Kidney (tissue), 14 donors: ENCODE results near the gene SLC66A1. TPM values are rescaled to one million over a fixed set of nuclear protein-coding genes. Genes with fewer than 3 reads are reported as not detected.

Source experiments
- DNase-seq, 5 donors: peaks; one replicate each; pipeline ENCODE4 v3.0.0-alpha.2; 2013 to 2020
- FAIRE-seq: peaks from 2 replicates; lab custom pipeline; 2012; peaks lifted over from hg19 to GRCh38; lab: Jason Lieb, UNC
- H3K27ac ChIP-seq, 2 donors: one replicate each; pipeline ENCODE4 v1.7.0; 2013; ENCODE audit warnings: low read depth in 2 of 2, low read length in 2 of 2, inconsistent platforms in 1 of 2
- H3K27me3 ChIP-seq: one replicate; pipeline ENCODE4 v1.7.1; 2013; ENCODE audit warnings: low read length, inconsistent platforms; ENCODE audit not compliant: control insufficient read depth, insufficient read depth
- H3K36me3 ChIP-seq, 3 donors: one replicate each; pipeline versions ENCODE4 v1.7.0 to v1.7.1; 2013; ENCODE audit warnings: low read length in 3 of 3, control low read depth in 1 of 3, inconsistent platforms in 1 of 3; ENCODE audit not compliant: insufficient read depth in 3 of 3, control insufficient read depth in 2 of 3
- H3K4me1 ChIP-seq, 3 donors: one replicate each; pipeline versions ENCODE4 v1.7.0 to v1.7.1; 2013; ENCODE audit warnings: low read length in 3 of 3, inconsistent platforms in 1 of 3, low read depth in 1 of 3; ENCODE audit not compliant: control insufficient read depth in 2 of 3, insufficient read depth in 2 of 3
- H3K4me3 ChIP-seq, 3 donors: one replicate each; pipeline versions ENCODE4 v1.7.0 to v1.8.1; 2013; ENCODE audit warnings: low read length in 3 of 3, control low read depth in 1 of 3, inconsistent platforms in 1 of 3
- H3K9ac ChIP-seq, 3 donors: one replicate each; pipeline versions ENCODE4 v1.7.0 to v1.7.1; 2013; ENCODE audit warnings: low read length in 3 of 3, control low read depth in 1 of 3, inconsistent platforms in 1 of 3
- H3K9me3 ChIP-seq, 3 donors: one replicate each; pipeline versions ENCODE4 v1.7.0 to v1.7.1; 2013; ENCODE audit warnings: low read length in 3 of 3, control low read depth in 1 of 3, inconsistent platforms in 1 of 3; ENCODE audit not compliant: control insufficient read depth in 2 of 3, insufficient read depth in 1 of 3
- CTCF ChIP-seq: IDR thresholded peaks from 3 replicates; pipeline ENCODE4 v1.5.1; 2012; ENCODE audit warnings: mild to moderate bottlenecking, moderate library complexity, borderline replicate concordance; ENCODE audit not compliant: insufficient read depth; ENCODE audit errors: extremely low read depth
- intact Hi-C: fragments of 100-400 bp; cut with DNase I; formaldehyde crosslinking; loops from one replicate; pipeline ENCODE4 v1.11.1; 2022
- polyA plus RNA-seq: library from polyadenylated mRNA; stranded (reverse); fragments of 350-450 nt; fragmentation: Illumina TruSeq; extraction: RNeasy Lipid Tissue Mini Kit (QIAGEN cat#74804); gene quantifications from one replicate; pipeline ENCODE4 v1.2.3, GENCODE V29; 2014; ENCODE audit warnings: low read depth, low replicate concordance; ENCODE audit not compliant: insufficient read depth
- total RNA-seq: library from RNA; stranded (reverse); fragmentation: NEBNext Ultra II Directional; extraction: Animal tissue kit (Norgen Biotek cat#: 25700); gene quantifications from one replicate; pipeline ENCODE4 v1.2.1, GENCODE V29; 2021
- donor health status: control.
- donor health status: control.
- donor health status: control.
- donor health status: control.
- donor health status: control.
- donor health status: DM: yes; HTN: yes; CAD: no.
- donor health status: Normal renal cell carcinoma (clear cell type).

SLC66A1 gene
- total and polyA plus RNA-seq, 2 donors from 2014 or later, result 12.2 to 14.7 TPM

DNA sequence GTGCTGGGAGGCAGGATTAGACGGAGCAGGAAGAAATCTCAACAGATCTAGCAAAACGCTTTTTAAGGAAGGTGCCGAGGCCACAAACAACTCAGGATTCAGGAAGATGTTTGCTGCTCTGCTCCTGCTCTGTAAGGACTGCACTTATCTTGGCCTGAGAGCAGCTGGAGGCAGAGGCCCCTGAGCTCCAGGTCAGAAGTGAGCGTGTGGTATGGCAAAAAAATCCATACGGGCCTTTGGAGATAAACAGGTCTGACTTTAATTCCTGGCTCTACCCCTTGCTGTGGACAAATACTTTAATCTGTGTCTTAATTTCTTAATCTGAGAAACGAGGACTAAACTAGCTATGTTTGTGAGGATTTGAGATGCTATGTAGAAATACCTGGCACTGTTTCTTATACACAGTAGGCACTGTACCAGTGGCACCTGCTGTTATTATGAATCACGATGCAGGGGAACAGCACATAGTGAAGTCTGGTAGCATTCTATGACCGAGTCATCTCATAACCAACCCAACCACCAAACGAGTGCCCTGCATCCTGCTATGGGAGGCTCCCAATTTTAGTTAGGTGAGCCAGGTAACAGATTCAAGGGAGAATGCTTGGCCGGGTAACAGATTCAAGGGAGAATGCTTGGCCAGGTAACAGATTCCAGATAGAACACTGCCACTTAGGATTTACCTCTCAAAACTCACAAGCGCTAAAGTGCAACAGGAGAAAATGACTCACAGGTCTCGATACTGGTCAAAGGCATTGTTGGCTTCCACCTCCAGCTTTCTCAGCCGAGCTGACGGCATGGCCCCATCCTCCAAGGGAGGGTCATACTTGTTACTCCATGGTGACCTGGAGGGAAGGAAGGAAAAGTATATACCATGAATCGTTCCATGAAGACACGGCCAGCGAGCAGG lies 65.9 kb downstream of the SLC66A1 start:
- H3K4me3 ChIP-seq, result no peak overlapping the region
- no peaks in the 10 kb centered on the region for H3K27me3 ChIP-seq
- H3K9ac ChIP-seq, result no peak overlapping the region
- intact Hi-C loops, result no loop called here
- peaks cover 0 to 2% (median 0%) of the 10 kb centered on the region in 3 donors for H3K4me1 ChIP-seq
- H3K9me3 ChIP-seq, result no peaks in the 10 kb centered on the region
- DNase-seq (no peak), FAIRE-seq (no peak)
- peaks cover 2 to 31% (median 14%) of the 10 kb centered on the region in 3 donors for H3K36me3 ChIP-seq
- TF ChIP-seq CTCF, result no peak
- no peak overlapping the region for H3K27ac ChIP-seq

Other genes with a start within 250 kb of the SLC66A1 start
- gene UBR4, start 102.1 kb upstream of the SLC66A1 start, total RNA-seq, result 167 TPM
- 319 TPM for gene UBR4, start 102.1 kb upstream of the SLC66A1 start, polyA plus RNA-seq
- 42.0 TPM for gene EMC1, start 60.8 kb upstream of the SLC66A1 start, total RNA-seq
- gene EMC1, start 60.8 kb upstream of the SLC66A1 start, polyA plus RNA-seq, result 14.7 TPM
- gene MRTO4, start 60.5 kb upstream of the SLC66A1 start, total RNA-seq, result 24.5 TPM
- gene MRTO4, start 60.5 kb upstream of the SLC66A1 start, polyA plus RNA-seq, result 18.6 TPM
- gene AKR7A3, start 23.6 kb upstream of the SLC66A1 start, total RNA-seq, result 6.2 TPM
- 108 TPM for gene AKR7A3, start 23.6 kb upstream of the SLC66A1 start, polyA plus RNA-seq
- gene AKR7A2, start 182 bp upstream of the SLC66A1 start, total RNA-seq, result 53.1 TPM
- 139 TPM for gene AKR7A2, start 182 bp upstream of the SLC66A1 start, polyA plus RNA-seq
- gene CAPZB, start 173.2 kb downstream of the SLC66A1 start, total RNA-seq, result 265 TPM
- 253 TPM for gene CAPZB, start 173.2 kb downstream of the SLC66A1 start, polyA plus RNA-seq